ENCODE data around the gene MRPL50.
"Not testable (repeated sequence)": the region's sequence is repeated elsewhere in the genome, so short reads cannot be mapped to it uniquely, and the experiment has no call there.

MRPL50 gene

DNA sequence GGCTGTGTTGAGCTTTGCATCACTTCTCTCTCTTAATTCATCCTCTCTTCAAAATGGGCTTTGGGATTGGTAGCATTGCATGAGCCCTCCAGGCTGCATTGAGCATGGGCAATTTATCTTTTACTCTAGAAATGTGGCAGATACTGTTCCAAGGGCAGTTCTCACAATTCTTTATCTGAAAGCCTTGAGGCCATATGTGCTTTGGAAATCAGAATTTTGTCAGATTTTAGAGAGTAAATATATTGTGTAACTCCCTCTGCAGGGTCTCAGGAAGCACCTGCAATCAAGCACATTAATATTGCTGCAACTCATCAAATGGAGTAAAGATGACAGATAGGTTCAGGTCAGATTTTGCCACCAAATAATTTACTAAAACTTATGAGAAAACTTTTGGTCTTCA lies 19.6 kb upstream of the MRPL50 start:
- DNase-seq (ENCODE audit: low spot score), result no peak

DNA sequence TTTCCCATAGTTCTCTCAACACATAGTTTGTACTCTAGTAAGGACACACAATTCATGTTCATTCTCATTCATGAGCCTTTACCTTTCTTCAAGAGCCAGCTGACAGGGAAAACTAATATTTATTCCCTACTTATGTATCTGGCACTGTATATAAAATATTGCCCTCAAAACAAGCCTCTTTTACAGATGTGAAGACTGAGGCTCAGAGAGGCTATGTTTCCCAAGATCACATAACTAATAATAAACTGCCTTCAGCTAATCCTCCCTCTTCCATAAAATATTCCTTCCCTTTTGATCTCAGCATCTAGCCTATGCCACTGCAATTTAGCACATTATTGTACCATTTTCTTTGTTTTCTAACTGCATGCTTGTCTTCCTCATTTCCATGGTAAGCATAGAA lies 19.0 kb upstream of the MRPL50 start:
- no peak for DNase-seq (ENCODE audit: low spot score)

DNA sequence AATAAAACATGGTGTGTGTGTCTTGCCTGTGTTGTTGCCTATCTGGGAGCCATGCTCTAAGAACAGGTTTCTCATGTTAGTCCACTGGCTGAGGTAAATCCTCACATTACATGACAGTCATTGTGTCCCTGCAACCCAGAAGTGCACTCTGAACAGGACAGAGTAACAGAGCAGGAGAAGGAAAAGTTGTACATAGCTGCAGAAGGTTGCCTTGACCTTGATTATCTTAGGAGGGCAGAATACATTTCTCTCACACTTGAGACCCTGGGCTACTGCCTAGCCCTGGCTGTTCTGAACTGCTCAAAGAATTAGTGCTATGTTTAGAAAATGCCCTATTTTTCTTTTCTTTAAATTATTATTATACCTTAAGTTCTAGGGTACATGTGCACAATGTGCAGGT lies 17.2 kb upstream of the MRPL50 start:
- DNase-seq (ENCODE audit: low spot score), result no peak

DNA sequence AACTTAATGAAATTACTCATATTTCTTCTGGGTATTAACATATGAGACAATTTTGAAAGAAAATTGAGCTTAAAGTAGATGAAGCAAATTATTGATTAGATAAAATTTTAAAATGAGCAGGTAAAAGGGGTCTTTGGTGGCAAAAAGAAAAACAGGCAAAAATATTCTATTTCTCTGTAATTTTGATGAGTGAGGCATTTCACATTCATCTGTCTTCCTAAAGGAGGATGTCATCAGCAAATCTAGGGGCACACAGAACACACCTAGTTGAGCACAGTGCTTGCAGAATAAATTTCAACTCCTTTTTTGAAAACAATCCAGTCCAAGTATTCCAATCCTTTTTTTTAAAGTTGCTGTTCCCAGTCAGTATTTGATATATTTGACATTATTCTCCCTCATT lies 16.4 kb upstream of the MRPL50 start:
- no peak for DNase-seq (ENCODE audit: low spot score)

DNA sequence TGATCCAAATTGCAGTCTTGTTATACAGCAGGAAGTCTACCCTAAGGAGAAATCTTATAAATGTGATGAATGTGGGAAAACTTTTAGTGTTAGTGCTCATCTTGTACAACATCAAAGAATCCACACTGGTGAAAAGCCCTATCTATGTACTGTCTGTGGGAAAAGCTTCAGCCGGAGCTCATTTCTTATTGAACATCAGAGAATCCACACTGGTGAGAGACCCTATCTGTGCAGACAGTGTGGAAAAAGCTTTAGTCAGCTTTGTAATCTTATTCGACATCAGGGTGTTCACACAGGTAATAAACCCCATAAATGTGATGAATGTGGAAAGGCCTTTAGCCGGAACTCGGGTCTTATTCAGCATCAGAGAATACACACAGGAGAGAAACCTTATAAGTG lies 10.7 kb upstream of the MRPL50 start:
- DNase-seq (ENCODE audit: low spot score), result no peak

DNA sequence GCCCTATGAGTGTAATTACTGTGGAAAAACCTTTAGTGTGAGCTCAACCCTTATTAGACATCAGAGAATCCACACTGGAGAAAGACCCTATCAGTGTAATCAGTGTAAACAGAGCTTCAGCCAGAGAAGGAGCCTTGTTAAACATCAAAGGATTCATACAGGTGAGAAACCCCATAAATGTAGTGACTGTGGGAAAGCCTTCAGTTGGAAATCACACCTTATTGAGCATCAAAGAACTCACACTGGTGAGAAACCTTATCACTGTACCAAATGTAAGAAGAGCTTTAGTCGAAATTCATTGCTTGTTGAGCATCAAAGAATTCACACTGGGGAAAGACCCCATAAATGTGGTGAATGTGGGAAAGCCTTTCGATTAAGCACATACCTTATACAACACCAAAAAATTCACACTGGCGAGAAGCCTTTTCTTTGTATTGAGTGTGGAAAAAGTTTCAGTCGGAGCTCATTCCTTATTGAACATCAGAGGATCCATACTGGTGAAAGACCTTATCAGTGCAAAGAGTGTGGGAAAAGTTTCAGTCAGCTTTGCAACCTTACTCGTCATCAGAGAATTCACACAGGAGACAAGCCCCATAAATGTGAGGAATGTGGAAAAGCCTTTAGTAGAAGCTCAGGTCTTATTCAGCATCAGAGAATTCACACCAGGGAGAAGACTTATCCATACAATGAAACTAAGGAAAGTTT lies 10.1 kb upstream of the MRPL50 start:
- DNase-seq (ENCODE audit: low spot score), result no peak

DNA sequence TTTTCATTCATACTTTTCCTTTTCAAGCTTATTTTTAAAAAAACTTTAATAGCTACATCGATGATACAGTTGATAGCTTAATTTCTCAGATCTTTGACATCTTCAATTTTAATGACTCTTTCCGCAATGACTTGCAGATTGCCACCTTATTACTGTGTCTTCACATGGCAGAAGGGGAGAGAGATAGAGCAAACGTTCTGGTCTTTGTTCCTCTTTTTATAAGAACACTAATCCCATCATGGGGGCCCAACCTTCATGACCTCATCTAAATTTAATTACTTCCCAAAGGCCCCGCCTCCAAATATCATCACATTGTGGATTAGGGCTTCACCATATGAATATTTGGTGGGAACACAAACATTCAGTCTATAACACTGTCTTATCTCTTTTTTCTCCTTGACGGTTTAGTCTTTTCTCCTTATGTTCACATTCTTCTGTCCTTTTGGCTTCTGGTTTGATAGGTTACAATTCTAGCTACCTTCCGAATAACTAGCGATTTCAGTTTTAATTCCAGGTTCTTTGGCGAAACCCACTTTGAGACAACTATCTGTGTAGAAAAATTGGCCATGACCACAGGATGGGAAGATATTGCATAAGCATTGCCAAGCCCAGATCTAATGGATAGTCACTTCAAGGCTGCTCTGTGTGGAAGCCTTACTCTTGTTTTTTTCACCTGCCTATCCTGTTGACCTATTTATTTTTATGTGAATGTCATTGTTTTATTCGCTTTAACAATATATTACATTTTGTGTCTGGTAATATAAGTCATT lies 5.3 kb upstream of the MRPL50 start:
- no peak for DNase-seq (ENCODE audit: low spot score)

DNA sequence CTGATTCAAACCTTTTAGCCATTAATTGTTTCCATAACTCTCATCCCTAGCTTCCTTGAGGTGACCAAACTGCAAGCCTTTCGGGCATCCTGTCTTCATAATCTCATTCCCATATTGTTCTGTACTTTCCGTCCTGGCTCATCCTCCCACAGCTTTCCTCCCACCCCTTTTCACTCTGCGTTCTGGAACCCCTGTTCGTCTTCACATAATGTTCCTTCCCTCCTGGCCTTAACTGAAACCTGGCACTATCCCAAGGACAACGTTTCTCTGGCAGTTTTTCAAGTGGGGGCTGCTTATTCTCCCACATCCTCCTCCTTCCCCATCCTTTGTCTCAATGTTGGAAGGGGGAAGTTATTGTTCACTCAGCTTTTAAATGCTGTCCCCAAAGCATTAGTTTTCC lies 1.7 kb upstream of the MRPL50 start:
- DNase-seq (ENCODE audit: low spot score), result peak; percentile 57

DNA sequence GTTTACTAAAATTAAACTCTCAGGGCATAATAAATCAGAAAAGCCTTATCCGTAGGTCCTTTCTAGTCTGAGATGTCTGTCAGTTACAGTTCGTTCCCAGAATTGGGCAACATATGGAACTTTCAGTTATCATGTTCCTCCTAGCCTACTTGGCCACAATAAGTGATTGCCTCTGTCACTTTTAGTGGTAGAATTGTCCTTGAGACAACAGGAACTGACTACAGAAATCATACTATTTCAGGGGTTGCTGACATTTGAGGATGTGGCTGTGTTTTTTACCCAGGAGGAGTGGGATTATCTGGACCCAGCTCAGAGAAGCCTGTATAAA lies 1.2 kb upstream of the MRPL50 start:
- DNase-seq (ENCODE audit: low spot score), result no peak

DNA sequence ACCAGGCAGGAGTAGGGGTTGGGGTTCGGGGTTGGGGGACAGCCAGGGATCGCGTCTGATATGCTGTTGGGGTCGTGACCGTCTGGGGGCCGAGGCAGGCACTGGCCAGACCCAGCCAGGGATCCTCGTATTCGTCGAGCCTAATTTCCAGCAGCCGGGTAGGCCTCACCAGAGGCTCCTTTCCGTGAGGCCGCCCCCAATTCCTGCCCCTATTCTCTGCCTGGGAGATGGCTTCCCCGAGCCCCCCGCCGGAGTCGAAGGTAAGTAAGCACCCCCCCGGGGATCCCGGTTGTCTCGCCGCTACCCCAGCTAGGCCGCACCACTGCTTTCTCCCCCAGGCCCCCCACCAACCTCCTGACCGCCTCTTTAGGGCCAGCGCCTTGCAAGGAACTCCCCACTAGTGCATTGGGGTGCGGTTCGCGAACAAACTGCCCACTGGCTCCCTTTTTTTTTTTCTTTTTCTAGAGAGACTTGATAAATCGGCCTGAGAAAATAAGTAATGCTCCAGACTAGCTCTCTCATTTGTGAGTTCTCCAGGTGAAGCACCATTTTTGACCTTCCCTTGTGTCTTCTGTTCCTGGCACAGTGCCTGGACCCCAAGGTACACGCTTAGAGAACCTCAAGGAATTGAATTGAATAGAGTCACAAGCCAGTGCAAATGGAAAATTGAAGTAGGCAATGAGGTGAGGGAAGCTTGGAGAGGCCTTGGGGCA lies 668 bp upstream of the MRPL50 start:
- no peak for DNase-seq (ENCODE audit: low spot score)

DNA sequence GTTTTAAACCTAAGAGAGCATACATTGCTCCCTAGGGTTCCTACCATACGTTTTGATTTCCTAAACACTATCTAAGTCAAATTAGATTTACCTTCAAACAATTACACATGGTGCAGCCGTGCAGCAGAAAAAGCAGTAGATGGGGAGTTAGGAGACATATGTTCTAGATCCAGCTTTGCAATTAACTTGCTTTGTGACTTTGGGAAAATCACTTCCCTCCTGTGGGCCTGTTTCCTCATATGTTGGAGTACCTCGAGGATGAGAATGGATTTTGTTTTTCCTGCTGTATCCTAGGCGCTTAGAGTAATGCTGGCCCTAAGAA lies 711 bp downstream of the MRPL50 start:
- DNase-seq (ENCODE audit: low spot score), result peak; percentile 3

DNA sequence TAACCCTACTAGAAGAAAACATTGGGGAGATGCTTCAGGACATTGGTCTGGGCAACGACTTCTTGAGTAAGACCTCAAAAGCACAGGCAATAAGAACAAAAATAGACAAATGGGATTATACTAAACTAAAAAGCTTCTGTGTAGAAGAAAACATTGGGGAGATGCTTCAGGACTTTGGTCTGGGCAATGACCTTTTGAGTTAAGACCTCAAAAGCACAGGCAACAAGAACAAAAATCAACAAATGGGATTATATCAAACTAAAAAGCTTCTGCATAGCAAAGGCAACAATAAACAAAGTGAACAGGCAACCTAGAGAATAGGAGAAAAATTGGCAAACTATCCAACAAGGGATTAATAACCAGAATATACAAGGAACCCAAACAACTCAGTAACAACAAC lies 3.7 kb downstream of the MRPL50 start:
- DNase-seq (ENCODE audit: low spot score), result no peak

DNA sequence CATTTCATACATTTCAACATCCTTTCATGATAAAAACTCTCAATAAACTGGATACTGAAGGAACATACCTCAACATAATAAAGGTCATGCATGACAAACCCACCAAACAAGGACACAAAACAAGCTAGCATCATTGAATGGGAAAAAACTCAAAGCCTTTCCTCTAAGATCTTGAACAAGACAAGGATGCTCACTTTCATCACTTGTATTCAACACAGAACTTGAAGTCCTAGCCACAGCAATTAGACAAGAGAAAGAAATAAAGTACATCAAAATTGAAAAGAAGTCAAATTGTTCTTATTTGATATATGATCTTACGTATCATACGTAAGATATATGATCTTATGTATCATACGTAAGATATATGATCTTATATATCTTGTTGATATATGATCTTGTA lies 5.3 kb downstream of the MRPL50 start:
- no peak for DNase-seq (ENCODE audit: low spot score)

DNA sequence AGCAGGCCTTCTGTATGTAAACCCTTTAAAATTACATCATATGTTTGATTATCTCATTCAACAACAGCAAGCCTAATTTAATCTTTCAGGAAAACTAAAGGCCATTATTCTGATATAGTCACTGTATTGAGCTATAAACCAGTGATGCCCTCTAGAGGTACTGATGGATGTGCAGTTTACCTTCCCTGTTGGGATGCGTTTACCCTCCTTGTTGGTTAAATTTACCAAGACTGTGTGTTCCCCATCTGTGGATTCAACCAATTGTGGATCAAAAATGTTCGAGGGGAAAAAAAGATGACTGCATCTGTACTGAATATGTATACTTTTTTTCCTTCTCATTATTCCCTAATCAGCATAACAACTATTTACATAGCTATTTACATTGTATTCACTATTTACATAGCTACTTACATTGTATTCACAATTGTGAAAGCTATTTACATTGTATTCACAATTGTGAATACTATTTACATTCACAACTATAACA lies 9.9 kb downstream of the MRPL50 start:
- DNase-seq (ENCODE audit: low spot score), result peak; percentile 35

DNA sequence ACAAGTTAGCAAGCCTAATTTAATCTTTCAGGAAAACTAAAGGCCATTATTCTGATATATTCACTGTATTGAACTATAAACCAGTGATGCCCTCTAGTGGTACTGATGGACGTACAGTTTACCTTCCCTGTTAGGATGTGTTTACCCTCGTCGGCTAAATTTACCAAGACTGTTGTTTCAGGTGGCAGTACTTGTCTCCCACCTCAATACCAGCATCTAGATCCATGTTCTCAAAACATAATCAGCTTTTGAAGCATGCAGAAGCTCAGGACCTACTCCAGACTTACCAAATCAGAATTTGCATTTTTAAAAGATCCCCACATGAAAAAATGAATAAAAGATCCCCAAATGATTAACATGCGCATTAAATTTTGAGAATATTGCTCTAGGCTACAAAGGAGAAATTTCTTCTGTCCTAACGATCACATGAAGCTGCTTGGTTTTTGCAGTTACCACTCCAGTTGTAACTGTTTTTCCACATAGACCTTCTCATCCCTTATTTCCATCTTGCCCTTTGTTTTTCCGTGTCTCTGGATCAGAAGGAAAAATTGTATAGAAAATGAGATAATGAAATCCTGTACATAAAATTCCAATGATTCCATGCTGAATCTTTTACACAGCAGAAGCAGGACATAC lies 10.4 kb downstream of the MRPL50 start:
- peak; percentile 76 for DNase-seq (ENCODE audit: low spot score)

DNA sequence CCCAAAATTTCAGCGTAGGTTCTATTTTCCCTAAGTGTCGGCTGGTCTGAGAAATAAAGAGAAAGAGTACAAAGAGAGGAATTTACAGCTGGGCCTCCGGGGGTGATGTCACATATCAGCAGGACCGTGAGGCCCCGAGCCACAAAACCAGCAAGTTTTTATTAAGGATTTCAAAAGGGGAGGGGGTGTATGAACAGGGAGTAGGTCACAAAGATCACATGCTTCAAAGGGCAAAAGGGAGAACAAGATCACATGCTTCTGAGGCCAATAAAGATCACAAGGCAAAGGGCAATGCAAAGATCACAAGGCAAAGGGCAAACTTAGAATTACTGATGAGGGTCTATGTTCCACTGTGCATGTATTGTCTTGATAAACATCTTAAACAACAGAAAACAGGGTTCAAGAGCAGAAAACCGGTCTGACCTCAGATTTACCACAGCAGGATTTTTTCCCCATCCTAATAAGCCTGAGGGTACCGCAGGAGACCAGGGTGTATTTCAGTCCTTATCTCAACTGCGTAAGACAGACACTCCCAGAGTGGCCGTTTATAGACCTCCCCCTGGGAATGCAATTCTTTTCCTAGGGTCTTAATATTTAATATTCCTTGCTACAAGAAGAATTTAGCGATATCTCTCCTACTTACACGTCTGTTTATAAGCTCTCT lies 13.4 kb downstream of the MRPL50 start, which contains the start of gene BAAT:
Gene BAAT, minus strand, starts transcription at position 134 of the 664 bp plus-strand sequence. CDS start 13,602 bp downstream, outside the sequence.
- not testable (repeated sequence) for DNase-seq (ENCODE audit: low spot score)

DNA sequence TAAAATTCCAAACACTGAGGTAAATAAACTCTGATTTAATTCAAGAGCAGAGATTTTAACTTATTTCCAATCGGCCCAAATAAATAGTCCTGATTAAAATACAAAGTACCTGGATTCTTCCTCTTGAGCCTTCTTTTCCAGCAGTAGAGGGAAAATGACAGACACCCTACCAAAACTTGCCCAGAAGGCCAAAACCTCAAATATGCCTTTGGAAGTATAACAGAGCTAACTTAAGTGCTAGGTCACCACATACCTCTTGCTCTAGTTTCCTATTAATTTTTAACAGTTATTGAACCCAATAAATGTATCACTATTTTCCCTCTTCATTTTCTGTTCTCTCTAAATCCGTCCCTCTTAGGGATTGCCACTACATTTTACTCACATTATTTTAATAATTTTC lies 15.1 kb downstream of the MRPL50 start:
- no peak for DNase-seq (ENCODE audit: low spot score)

DNA sequence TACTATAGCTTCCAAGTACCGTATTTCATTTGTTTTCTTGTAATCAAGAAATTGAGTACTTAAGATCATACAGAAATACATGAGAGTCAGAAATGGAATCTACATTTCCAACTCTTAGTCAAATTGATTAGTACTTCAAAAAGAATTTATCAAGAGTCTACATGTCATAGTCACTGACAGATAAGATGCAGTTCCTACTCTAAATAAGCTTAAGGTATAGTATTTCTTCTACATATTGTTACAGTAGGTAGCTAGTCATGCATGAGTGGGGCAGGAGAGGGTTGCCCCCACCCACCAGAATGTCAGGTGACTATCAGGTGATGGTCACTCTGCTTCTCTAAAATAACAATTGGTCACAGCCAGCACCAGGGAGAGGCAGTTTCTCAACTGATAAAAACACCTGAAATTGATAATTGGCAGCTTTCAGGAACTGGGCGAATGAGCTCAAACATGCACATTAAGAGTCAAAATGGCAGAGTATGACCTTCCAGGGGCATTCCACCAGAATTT lies 16.5 kb downstream of the MRPL50 start:
- DNase-seq (ENCODE audit: low spot score), result no peak

DNA sequence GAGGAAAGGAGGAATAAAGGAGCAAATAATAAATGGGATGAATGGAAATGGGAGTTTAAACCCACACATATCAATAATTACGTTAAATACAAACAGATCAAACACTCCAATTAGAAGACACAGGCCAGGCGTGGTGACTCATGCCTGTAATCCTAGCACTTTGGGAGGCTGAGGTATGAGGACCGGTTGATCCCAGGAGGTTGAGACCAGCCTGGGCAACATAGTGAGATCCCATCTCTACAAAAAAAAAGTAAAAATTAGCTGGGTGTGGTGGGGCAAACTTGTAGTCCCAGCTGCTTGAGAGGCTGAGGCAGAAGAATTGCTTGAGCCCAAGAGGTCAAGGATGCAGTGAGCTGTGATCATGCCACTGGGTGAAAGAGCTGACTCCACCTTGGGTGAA lies 17.3 kb downstream of the MRPL50 start:
- no peak for DNase-seq (ENCODE audit: low spot score)

DNA sequence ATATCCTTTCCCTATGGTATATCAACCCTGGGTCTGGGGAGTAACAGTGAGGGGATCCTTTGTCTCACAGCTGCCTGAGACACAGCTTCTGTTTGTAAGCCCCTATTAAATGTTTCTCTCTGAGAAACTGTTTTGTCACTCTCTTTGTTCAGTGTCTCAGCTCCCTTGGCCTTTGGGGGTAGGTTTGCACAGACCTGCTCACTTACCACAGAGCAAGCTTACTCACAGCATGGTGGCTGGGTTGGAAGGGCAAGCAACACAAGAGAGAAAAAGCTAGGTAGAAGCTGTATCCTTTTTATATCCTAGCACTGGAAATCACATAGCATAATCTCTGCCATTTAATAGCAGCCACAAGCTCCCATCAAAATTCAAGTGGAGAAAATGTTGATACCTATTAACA lies 18.1 kb downstream of the MRPL50 start:
- DNase-seq (ENCODE audit: low spot score), result no peak

DNA sequence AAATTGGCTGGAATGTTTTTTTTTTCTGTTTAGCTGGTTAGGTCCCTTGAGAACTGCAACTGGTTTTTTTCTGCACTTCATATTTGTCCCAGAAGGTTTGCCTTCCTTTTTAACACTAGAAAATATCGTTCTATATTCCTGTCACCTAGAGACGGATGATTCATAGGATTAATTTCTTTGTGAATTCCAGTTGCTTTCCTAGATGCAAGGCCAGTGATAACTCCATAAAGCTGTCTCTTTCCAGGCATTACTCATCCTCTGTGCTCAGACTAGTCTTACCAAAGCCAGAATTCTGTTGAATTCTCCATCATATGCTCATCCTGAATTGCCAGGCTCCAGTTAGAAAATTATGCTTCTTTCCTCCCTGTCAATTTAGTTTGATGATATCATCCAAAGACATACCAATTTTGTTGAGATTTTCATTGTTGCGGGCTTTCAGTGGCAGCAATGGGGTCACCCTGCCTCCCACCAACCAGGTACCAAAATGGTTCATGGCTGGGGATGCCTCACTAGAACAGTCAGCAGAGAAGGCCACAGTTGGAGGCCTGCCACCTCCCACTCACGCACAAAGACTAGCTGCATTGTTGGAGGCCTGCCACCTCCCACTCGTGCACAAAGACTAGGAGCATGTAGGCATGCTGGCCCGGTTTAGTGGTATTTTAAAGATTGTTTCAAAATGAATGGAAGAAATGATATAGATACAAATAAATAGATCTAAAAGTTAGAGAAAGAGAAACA lies 22.1 kb downstream of the MRPL50 start:
- DNase-seq (ENCODE audit: low spot score), result peak; percentile 44
